A549 (cell line): ENCODE data around the gene RELT. TPM values are rescaled to one million over a fixed set of nuclear protein-coding genes. Genes with fewer than 3 reads are reported as not detected.

Experiments
- ATAC-seq, 2 experiments: fragments of 200-7000 bp in 1 of 2; fragments of >200 bp in 1 of 2; cut with Nextera tagmentation in 1 of 2; cut with Tn5 transposase in 1 of 2; 3 replicates each; pipeline versions ENCODE4 v1.8.0 to v1.9.1; 2018 to 2020; ENCODE audit warnings: mild to moderate bottlenecking in 1 of 2, moderate library complexity in 1 of 2
- CTCF ChIA-PET: fragments of 300-600 bp; sonication (Branson Sonifier 250); formaldehyde crosslinking; extraction: SDS; loops from one replicate; lab custom pipeline; 2021; ENCODE audit warnings: antibody characterized with exemption, inconsistent platforms; lab: Yijun Ruan, JAX
- POLR2A ChIA-PET: fragments of 350-600 bp; formaldehyde crosslinking; extraction: SDS; loops from one replicate; lab custom pipeline; 2021; ENCODE audit warnings: antibody characterized with exemption, inconsistent platforms; lab: Yijun Ruan, JAX
- DNase-seq, 2 experiments: peaks; one replicate each; pipeline versions ENCODE4 v3.0.0 to v3.0.0-alpha.2; 2011 to 2016; ENCODE audit warnings: low read depth in 1 of 2, low spot score in 1 of 2
- FAIRE-seq: peaks from 2 replicates; lab custom pipeline; 2011; peaks lifted over from hg19 to GRCh38; lab: Jason Lieb, UNC
- H3K27ac ChIP-seq, 2 experiments: fragments of >200 bp; sonication (Bioruptor Twin); formaldehyde crosslinking; 3 replicates each; pipeline ENCODE4 v1.5.1; 2016 to 2017
- H3K4me1 ChIP-seq: fragments of >200 bp; sonication (Bioruptor Twin); formaldehyde crosslinking; 3 replicates; pipeline ENCODE4 v1.6.1; 2016
- H3K4me2 ChIP-seq: fragments of >200 bp; sonication (Bioruptor Twin); formaldehyde crosslinking; 3 replicates; pipeline ENCODE4 v1.6.1; 2016
- H3K4me3 ChIP-seq: fragments of >200 bp; sonication (Bioruptor Twin); formaldehyde crosslinking; 3 replicates; pipeline ENCODE4 v1.5.1; 2016
- H3K9me3 ChIP-seq: fragments of >200 bp; sonication (Bioruptor Twin); formaldehyde crosslinking; 3 replicates; pipeline ENCODE4 v1.6.1; 2016
- BHLHE40 ChIP-seq: IDR thresholded peaks from 2 replicates; pipeline ENCODE4 v1.6.1; 2012; ENCODE audit warnings: low read depth, low read length, inconsistent platforms
- CEBPB ChIP-seq, 2 experiments: fragments of >200 bp in 1 of 2; sonication (Bioruptor Twin) in 1 of 2; formaldehyde crosslinking in 1 of 2; IDR thresholded peaks; 2 replicates each; pipeline ENCODE4 v1.6.1; 2012 to 2016
- EHF ChIP-seq: fragments of 250-450 bp; sonication (Bioruptor Pico); IDR thresholded peaks from 2 replicates; pipeline ENCODE4 v1.5.0; 2020; ENCODE audit warnings: mild to moderate bottlenecking
- EHMT2 ChIP-seq: fragments of 200-600 bp; sonication (generic); IDR thresholded peaks from 2 replicates; pipeline ENCODE4 v1.6.1; 2016; ENCODE audit warnings: antibody characterized with exemption, low read depth, mild to moderate bottlenecking, moderate library complexity
- ESRRA ChIP-seq: fragments of 150-350 bp; IDR thresholded peaks from 2 replicates; pipeline ENCODE4 v1.6.1; 2014; ENCODE audit warnings: mild to moderate bottlenecking, low read length, borderline replicate concordance
- GATA3 ChIP-seq: IDR thresholded peaks from 2 replicates; pipeline ENCODE4 v1.6.1; 2012; ENCODE audit warnings: borderline replicate concordance
- HDAC2 ChIP-seq: fragments of 200-600 bp; sonication (generic); IDR thresholded peaks from 2 replicates; pipeline ENCODE4 v1.6.1; 2016
- HOXB13 ChIP-seq: fragments of 250-450 bp; sonication (Bioruptor Pico); IDR thresholded peaks from 2 replicates; pipeline ENCODE4 v1.5.0; 2020; ENCODE audit warnings: low read depth, mild to moderate bottlenecking, moderate library complexity
- KDM1A ChIP-seq: fragments of 200-600 bp; sonication (generic); IDR thresholded peaks from 2 replicates; pipeline ENCODE4 v1.6.1; 2016; ENCODE audit warnings: low read depth, mild to moderate bottlenecking
- KDM5A ChIP-seq: fragments of 200-600 bp; sonication (generic); IDR thresholded peaks from 2 replicates; pipeline ENCODE4 v1.6.1; 2016; ENCODE audit warnings: antibody characterized with exemption, mild to moderate bottlenecking
- MYC ChIP-seq: IDR thresholded peaks from 2 replicates; pipeline ENCODE4 v1.6.1; 2012; ENCODE audit warnings: mild to moderate bottlenecking, inconsistent platforms, low read length, improper control_type of control experiment, borderline replicate concordance
- NFE2L2 ChIP-seq: fragments of 150-350 bp; conservative IDR thresholded peaks from 2 replicates; pipeline ENCODE4 v1.6.1; 2014; ENCODE audit warnings: low read length
- NPAS2 ChIP-seq: fragments of 250-450 bp; sonication (Bioruptor Pico); IDR thresholded peaks from 2 replicates; pipeline ENCODE4 v1.8.0; 2022; ENCODE audit warnings: mild to moderate bottlenecking, moderate library complexity, borderline replicate concordance
- RAD21 ChIP-seq, 2 experiments: fragments of >200 bp in 1 of 2; sonication (Bioruptor Twin) in 1 of 2; formaldehyde crosslinking in 1 of 2; IDR thresholded peaks in 1 of 2; conservative IDR thresholded peaks in 1 of 2; 2 replicates in 1 of 2; 3 replicates in 1 of 2; pipeline ENCODE4 v1.6.1; 2012 to 2018; ENCODE audit warnings: inconsistent platforms in 1 of 2
- RARB ChIP-seq: fragments of 250-450 bp; sonication (Bioruptor Pico); IDR thresholded peaks from 2 replicates; pipeline ENCODE4 v1.8.0; 2021; ENCODE audit warnings: mild to moderate bottlenecking, moderate library complexity
- RCOR1 ChIP-seq: fragments of 150-350 bp; IDR thresholded peaks from 2 replicates; pipeline ENCODE4 v1.6.1; 2014; ENCODE audit warnings: antibody characterized with exemption, low read length, low read depth
- RNF2 ChIP-seq: fragments of 200-600 bp; sonication (generic); IDR thresholded peaks from 2 replicates; pipeline ENCODE4 v1.6.1; 2016; ENCODE audit warnings: low read depth, mild to moderate bottlenecking, antibody characterized with exemption, moderate library complexity, borderline replicate concordance
- SMC3 ChIP-seq: fragments of >200 bp; sonication (Bioruptor Twin); formaldehyde crosslinking; IDR thresholded peaks from 3 replicates; pipeline ENCODE4 v1.6.1; 2018; ENCODE audit warnings: inconsistent platforms
- ZC3H11A ChIP-seq: fragments of 450-650 bp; IDR thresholded peaks from 2 replicates; pipeline ENCODE4 v1.6.1; 2014; ENCODE audit warnings: antibody characterized with exemption, mild to moderate bottlenecking
- ZSCAN20 ChIP-seq: fragments of 250-450 bp; sonication (Bioruptor Pico); IDR thresholded peaks from 2 replicates; pipeline ENCODE4 v1.8.0; 2022; ENCODE audit warnings: mild to moderate bottlenecking, moderate library complexity
- WGBS: methylation state at CpG from one replicate; pipeline ENCODE4 v1.1.6; 2017; ENCODE audit errors: missing lambda C conversion rate; 5-methylcytosine and 5-hydroxymethylcytosine counted together
- polyA plus RNA-seq, 4 experiments: library from polyadenylated mRNA; depleted of rRNA in 3 of 4; stranded (reverse); fragments of >200 nt; fragmentation: RNase III in 1 of 4; extraction: RNeasy Plus Mini Kit Qiagen cat#74134 plus additional on column Dnase treatment in 1 of 4; gene quantifications; 2 replicates in 3 of 4; 3 replicates in 1 of 4; pipeline ENCODE4 v1.2.3, GENCODE V29; 2011 to 2017
- TF ChIP-seq, protein P1 (sequence below): fragments of >200 bp; sonication (Bioruptor Twin); formaldehyde crosslinking; IDR thresholded peaks from 3 replicates; pipeline ENCODE4 v1.6.1; 2016
- TF ChIP-seq, protein P2 (sequence below): IDR thresholded peaks from 2 replicates; pipeline ENCODE4 v1.6.1; 2012
- TF ChIP-seq, protein P3 (sequence below): fragments of 250-450 bp; sonication (Bioruptor Pico); IDR thresholded peaks from 2 replicates; pipeline ENCODE4 v1.5.0; 2020; ENCODE audit warnings: low read depth, mild to moderate bottlenecking, moderate library complexity
- TF ChIP-seq, protein P4 (sequence below): fragments of >200 bp; sonication (Bioruptor Twin); formaldehyde crosslinking; IDR thresholded peaks from 3 replicates; pipeline ENCODE4 v1.5.1; 2016

The RELT gene
- polyA plus RNA-seq, 2 of the 4 experiments (the other 2 are of a cell fraction): 2.9 to 5.2 TPM

DNA sequence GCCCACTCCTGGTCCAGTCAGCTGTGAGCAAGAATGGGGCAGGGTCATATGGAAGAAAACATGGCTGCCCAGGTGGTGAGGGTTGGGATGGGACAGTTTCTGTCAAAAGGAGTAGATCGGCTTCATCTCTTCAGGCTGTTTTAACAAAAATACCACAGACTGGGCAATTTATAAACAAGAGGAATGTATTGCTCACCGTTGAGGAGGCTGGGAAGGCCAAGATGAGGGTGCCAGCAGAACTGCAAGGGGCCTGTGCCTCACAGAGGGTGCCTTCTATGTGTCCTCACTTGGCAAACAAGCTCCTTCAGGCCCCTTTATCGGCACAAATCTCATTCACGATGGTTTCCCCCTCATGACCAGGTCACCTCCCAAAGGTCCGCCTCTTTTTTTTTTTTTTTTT, 18.1 kb upstream of the RELT start:
- CTCF ChIA-PET: interaction anchor here (0.6 to 39.3 kb wide), 11 partner anchors 10 to 304 kb away, joined by 3 to 667 read pairs (median 8); partner anchors contain the start of gene RELT
- no peak for FAIRE-seq
- 86% methylated on average over 5 of the region's 5 CpGs for WGBS

DNA sequence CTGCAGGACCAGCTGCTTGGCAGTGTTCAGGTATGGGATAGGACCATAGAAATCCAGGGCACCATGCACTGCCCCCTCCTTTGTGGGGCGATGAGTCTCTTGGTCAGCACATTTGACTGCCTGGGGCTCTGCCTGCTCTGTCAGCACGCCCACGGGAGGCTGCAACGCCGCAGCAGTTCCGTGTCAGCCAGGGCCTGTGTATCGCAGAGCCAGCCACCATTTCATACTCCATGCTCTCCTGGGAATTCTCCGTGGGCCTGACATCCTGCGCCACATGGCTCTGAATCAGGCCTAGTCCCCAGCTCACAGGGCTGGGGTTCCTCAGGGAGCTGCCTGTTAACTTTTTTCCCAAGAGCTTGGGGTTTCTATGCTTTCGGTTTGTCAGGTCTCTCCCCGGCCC, 16.9 kb upstream of the RELT start:
- Histone ChIP-seq H3K4me1 (no peaks in the 10 kb centered on the region), H3K4me3 (no peak overlapping the region), H3K27ac (no peak overlapping the region), H3K9me3 (no peaks in the 10 kb centered on the region), H3K4me2 (no peak overlapping the region)
- CTCF ChIA-PET: interaction anchor here (1.0 to 39.3 kb wide), 11 partner anchors 8 to 65 kb away, joined by 3 to 667 read pairs (median 13); no protein-coding TSS in a partner anchor
- 91% methylated on average over 10 of the region's 11 CpGs for WGBS
- no peak for DNase-seq
- no peak for TF ChIP-seq HDAC2
- no peak for TF ChIP-seq RNF2
- no peak for TF ChIP-seq EHF
- TF ChIP-seq, protein P1, sequence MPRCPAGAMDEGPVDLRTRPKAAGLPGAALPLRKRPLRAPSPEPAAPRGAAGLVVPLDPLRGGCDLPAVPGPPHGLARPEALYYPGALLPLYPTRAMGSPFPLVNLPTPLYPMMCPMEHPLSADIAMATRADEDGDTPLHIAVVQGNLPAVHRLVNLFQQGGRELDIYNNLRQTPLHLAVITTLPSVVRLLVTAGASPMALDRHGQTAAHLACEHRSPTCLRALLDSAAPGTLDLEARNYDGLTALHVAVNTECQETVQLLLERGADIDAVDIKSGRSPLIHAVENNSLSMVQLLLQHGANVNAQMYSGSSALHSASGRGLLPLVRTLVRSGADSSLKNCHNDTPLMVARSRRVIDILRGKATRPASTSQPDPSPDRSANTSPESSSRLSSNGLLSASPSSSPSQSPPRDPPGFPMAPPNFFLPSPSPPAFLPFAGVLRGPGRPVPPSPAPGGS: no peak
- TF ChIP-seq, protein P2, sequence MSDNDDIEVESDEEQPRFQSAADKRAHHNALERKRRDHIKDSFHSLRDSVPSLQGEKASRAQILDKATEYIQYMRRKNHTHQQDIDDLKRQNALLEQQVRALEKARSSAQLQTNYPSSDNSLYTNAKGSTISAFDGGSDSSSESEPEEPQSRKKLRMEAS: no peak
- no peak for TF ChIP-seq ZC3H11A
- no peak for TF ChIP-seq EHMT2
- no peak for TF ChIP-seq HOXB13 (CRISPR knock-in tag)
- TF ChIP-seq NFE2L2: no peak
- TF ChIP-seq ESRRA: no peak
- TF ChIP-seq, protein P3, sequence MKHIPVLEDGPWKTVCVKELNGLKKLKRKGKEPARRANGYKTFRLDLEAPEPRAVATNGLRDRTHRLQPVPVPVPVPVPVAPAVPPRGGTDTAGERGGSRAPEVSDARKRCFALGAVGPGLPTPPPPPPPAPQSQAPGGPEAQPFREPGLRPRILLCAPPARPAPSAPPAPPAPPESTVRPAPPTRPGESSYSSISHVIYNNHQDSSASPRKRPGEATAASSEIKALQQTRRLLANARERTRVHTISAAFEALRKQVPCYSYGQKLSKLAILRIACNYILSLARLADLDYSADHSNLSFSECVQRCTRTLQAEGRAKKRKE (CRISPR knock-in tag): no peak
- TF ChIP-seq BHLHE40: no peak
- no peak for TF ChIP-seq KDM1A
- POLR2A ChIA-PET: no interaction called here
- FAIRE-seq: no peak
- no peak for ATAC-seq

More for the DNA sequence above, 18.1 kb upstream of the RELT start:
- ATAC-seq: no peak
- no peaks in the 10 kb centered on the region for H3K9me3 ChIP-seq
- H3K4me3 ChIP-seq: no peak overlapping the region
- H3K4me1 ChIP-seq: no peaks in the 10 kb centered on the region
- no peak overlapping the region for H3K27ac ChIP-seq
- POLR2A ChIA-PET: interaction anchor here (0.5 kb wide), 1 partner anchor 55 kb away, joined by 4 read pairs; no protein-coding TSS in a partner anchor
- H3K4me2 ChIP-seq: no peak overlapping the region
- TF ChIP-seq RCOR1 (no peak), BHLHE40 (no peak), NFE2L2 (no peak), MYC (no peak), EHMT2 (no peak), ZSCAN20 (no peak), KDM5A (no peak)
- TF ChIP-seq, protein P3 (CRISPR knock-in tag): no peak
- no peak for DNase-seq

DNA sequence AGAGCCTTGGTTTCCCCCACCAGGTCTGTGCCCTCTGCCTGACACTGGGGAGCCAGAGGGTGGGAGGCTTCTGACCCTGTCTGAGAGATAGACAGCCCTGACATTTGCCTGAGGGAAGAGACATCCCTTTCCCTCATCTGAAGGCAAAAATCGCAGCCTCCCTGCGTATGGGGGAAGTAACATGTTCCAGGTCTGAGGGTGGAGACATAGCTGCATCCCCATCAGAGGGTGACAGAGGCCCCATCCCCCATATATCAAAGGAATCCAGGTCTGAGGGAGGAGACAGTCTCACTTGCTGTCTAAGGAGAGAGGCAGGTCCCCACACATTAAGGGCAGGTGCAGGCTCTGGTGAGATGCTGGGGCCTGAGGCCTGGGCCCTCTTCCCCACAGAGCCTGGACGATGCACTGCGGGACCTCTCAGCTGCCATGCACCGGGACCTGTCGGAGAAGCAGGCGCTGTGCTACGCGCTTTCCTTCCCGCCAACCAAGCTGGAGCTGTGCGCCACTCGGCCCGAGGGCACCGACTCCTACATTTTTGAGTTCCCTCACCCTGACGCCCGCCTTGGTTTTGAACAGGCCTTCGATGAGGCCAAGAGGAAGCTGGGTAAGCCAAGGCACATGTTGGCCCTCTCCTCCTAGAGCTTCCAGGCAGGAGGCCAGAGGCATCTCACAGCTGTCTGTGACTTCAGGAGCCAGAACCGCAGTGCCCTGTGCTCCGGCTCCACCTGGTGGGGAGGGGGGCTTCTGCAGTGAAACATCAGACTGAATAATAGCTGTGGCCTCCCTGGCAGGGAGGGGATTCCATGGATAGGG, 16.1 kb upstream of the RELT start:
- WGBS: 91% methylated on average over 19 of the region's 19 CpGs
- H3K27ac ChIP-seq: no peak overlapping the region
- no peaks in the 10 kb centered on the region for H3K9me3 ChIP-seq
- no peak for FAIRE-seq
- no peaks in the 10 kb centered on the region for H3K4me1 ChIP-seq
- H3K4me3 ChIP-seq: no peak overlapping the region
- ChIA-PET CTCF (interaction anchor here (0.6 to 39.3 kb wide), 19 partner anchors 9 to 300 kb away, joined by 3 to 667 read pairs (median 5); no protein-coding TSS in a partner anchor), POLR2A (interaction anchor here (0.9 kb wide), 1 partner anchor 9 kb away, joined by 3 read pairs; no protein-coding TSS in a partner anchor)
- no peak overlapping the region for H3K4me2 ChIP-seq
- TF ChIP-seq RARB (no peak), SMC3 (peak; percentile 43; the same call in 2 of the 3 replicates), RAD21 (conservative IDR thresholded peaks at IDR 0.05 in 1 of 2, IDR thresholded peaks at IDR 0.05 in 1 of 2) (peak; percentile 42 to 63; a peak in 4 of 5 replicates), NPAS2 (CRISPR knock-in tag) (no peak), GATA3 (no peak), CEBPB (IDR thresholded peaks at IDR 0.05) (no peak)
- TF ChIP-seq, protein P4, sequence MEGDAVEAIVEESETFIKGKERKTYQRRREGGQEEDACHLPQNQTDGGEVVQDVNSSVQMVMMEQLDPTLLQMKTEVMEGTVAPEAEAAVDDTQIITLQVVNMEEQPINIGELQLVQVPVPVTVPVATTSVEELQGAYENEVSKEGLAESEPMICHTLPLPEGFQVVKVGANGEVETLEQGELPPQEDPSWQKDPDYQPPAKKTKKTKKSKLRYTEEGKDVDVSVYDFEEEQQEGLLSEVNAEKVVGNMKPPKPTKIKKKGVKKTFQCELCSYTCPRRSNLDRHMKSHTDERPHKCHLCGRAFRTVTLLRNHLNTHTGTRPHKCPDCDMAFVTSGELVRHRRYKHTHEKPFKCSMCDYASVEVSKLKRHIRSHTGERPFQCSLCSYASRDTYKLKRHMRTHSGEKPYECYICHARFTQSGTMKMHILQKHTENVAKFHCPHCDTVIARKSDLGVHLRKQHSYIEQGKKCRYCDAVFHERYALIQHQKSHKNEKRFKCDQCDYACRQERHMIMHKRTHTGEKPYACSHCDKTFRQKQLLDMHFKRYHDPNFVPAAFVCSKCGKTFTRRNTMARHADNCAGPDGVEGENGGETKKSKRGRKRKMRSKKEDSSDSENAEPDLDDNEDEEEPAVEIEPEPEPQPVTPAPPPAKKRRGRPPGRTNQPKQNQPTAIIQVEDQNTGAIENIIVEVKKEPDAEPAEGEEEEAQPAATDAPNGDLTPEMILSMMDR: peak; percentile 49
- peak; percentile 43 to 75 for DNase-seq
- ATAC-seq: peak; percentile 72 to 86
